HG02678 (cell line): ENCODE results near the gene NSMCE1.

ENCODE experiments used
- ATAC-seq: cut with Tn5 transposase; IDR thresholded peaks from one replicate; pipeline ENCODE4 v1.9.1; 2021; ENCODE audit warnings: mild to moderate bottlenecking, moderate library complexity; ENCODE audit not compliant: unreplicated experiment

Gene NSMCE1

DNA sequence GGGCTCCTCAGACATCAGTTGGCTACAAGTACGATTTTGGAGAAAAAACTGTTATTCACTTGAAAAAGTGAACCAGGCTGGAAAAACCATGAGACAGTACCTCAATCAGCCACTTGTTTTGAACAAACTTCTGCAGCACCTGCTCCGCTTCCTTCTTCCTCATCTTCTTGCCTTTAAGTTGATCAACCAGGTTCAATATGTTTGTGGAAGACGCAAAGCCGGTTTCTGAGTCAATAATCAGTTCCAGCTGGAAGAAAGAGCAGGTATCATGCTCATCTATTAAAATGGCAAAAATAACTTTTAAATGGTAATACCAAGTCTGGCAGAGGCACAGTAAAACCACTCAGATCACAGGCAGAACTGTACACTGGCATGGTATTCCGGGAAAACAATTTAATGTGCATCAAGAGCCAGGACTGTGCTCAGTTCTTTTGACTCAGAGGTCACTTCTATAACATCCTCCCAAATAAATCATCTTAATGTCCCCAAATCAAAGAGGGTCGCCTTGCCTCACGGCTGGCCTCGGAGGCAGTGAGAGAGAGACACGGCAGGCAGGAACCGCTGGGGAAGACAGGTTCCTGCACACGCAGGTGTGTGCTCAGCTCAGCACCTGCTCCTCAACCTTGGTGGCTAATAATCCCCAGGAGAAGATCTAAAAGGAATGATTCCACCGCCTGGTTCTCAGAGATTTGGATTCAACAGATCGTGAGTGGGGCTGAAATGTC lies 35.5 kb downstream of the NSMCE1 start:
- no peak for ATAC-seq

DNA sequence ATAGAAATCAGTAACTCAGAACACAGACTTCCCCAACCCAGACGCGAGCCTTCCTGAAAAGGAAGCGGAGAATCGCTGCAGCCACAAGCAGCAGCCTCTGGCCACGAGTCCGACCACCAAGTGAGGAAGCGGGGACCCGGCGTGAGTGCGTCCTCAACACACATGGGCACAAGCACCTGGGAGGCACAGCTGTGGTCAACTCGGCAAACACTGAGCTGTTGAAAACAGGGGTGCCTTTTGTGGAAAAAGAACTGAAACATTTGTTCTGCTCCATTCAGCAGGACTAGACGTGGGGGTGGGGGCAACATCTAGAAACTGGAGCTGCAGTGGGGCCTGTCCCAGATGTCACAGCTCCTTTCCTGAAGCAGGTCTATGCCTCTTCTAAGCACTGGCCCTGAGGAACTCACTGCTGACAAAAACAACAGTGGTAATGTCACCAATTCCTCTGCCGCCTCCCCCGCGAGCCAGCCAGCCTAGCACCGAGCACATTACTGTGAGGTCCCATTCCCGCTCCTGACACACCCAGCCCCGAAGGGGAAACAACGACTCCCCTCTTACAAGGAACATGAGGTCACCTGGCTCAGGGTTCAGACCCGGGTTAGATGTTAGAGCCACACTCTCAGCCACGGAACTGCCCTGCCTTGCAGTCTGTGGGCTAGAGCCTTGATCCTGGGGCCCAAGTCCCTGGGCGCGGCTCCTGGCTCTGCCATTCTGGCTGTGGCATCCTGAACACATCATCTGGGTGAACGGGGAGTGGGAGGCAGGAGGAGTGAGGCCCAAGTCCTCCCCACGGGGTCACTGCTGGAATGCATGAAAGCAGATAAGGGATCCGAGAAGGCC lies 36.3 kb downstream of the NSMCE1 start:
- peak; percentile 68 for ATAC-seq

GRCh38 chr16:27231692-27232060 lies 36.9 kb downstream of the NSMCE1 start:
- ATAC-seq: peak; percentile 10

- ATAC-seq: no peak
Observed at GRCh38 chr16:27230562-27231001, 38.0 kb downstream of the NSMCE1 start.

- ATAC-seq: no peak
Observed at GRCh38 chr16:27229891-27230470, 38.6 kb downstream of the NSMCE1 start.

GRCh38 chr16:27228621-27229501 lies 39.7 kb downstream of the NSMCE1 start:
- no peak for ATAC-seq

- no peak for ATAC-seq
Observed at GRCh38 chr16:27228045-27228444, 40.5 kb downstream of the NSMCE1 start.

DNA sequence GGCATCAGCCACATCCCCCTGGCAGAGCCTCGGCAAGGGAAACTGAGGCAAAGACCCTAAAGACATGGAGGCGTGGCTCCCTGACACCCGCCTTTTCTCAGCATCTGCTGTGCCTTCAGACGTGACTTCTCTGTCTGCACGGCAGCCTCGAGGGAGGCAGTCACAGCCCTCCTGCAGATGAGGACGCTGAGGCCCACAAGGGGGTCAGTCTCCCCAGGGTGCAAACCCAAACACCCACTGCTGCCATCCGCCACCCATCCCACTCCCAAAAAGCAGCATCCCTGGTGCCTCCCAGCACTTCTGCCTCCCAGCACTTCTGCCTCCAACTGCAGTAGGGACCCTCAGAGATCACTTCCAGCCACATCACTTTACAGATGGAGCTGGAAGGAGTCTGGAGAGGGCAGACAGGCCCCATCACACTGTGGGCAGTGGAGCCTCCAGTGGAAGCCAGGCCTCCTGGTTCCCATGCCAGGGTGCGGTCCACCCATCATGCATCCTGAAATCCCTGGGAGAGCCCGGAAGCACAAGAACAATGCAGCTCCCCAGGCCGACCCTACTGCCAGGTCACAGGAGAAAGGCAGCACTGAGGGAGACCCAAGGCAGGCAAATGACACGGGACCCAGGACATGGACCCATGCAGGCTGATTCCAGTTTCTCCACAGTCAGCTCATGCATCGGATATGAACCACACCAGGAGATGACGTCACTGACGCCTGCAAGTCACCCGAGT lies 41.4 kb downstream of the NSMCE1 start:
- ATAC-seq: no peak

GRCh38 chr16:27226476-27226875 lies 42.1 kb downstream of the NSMCE1 start:
- no peak for ATAC-seq

DNA sequence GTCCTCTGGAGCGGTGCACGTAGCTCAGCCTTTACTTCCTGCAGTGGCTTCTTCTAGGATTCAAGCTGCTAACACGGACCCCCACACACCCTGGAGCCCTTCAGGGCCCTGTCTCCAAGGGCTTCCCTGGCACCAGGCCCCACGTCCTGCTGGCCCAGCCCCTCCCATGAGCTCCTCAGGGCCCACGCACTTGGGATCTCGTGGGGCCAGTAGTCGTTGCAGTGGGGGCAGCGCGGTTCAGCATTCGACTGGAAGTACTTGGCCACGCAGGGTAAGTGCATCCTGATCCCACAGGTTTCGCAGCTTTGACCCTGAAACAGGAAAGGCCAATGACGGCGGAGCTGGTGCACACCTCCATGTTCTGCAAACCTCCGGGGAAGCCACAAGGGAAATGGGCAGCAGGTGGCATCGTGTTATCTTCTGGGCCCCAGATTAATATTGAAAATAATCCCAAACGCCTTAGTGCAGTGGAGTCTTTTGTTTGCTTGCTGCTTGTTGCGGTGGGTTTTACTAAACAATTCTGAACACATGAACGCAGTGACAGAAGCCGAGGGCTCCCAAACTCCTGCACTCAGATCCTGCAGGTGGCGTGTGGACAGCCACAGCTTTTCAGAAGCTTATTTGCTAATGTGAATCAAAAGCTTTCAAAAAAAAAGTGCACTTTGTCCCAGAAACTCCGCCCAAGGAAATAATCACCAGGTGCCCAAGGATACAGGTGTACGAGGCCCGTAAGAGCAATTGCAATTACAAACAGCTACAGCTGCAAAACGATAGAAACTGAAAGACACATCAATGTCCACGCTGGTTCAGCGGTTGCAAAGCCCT lies 42.8 kb downstream of the NSMCE1 start:
- ATAC-seq: no peak

DNA sequence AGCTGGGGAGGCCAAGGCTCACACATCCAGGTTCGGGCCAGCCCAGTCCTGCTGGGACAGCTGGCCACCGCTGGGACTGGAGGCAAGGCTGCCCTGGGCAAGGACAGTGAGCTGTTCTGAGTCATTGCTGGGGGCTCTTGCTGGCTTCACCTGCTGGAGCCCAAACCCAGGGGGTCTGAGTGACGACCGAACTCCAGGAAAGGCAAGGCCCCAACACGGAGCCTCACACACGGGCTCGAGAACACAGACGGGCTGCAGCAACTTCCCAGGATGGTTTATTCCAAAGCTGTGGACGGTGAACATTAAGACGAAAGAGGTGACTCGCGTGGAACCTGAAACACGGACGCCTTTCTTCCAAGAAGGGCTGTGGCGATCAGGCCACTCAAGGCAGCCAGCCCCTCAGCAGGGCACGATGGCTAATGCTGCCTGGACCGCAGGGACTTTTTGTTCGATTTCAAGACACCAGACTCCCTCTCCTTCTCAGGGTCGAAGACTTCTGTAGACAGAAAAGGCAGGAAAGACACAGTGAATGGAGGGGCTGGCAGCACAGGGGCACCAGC lies 43.8 kb downstream of the NSMCE1 start:
- no peak for ATAC-seq

DNA sequence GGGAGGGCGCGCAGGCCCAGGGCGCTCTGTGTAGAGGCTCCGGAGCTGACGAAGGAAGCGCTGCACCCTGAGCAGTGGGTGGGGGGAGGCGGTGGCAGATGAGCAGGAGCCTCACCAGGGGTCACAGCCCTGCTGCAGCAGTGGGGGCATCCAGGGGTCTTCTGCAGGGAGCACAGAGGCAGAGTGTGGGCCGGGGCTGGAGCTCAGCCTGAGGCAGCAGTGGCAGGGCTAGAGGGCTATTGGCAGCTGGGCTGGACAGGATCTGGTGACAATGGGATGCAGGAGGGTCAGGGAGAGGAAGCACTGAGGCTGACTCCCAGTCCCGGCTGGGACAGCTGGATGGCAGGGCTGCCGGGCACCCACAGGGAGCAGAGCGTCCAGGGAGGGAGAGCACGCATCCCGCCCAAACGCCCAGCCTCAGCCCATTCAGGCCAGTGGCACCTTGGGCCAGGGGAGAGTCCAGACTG lies 44.3 kb downstream of the NSMCE1 start:
- ATAC-seq: no peak

- ATAC-seq: no peak
Observed at GRCh38 chr16:27223701-27224100, 44.9 kb downstream of the NSMCE1 start.

GRCh38 chr16:27223226-27223610 lies 45.4 kb downstream of the NSMCE1 start:
- ATAC-seq: no peak

GRCh38 chr16:27222249-27223225 lies 46.0 kb downstream of the NSMCE1 start:
- ATAC-seq: no peak

DNA sequence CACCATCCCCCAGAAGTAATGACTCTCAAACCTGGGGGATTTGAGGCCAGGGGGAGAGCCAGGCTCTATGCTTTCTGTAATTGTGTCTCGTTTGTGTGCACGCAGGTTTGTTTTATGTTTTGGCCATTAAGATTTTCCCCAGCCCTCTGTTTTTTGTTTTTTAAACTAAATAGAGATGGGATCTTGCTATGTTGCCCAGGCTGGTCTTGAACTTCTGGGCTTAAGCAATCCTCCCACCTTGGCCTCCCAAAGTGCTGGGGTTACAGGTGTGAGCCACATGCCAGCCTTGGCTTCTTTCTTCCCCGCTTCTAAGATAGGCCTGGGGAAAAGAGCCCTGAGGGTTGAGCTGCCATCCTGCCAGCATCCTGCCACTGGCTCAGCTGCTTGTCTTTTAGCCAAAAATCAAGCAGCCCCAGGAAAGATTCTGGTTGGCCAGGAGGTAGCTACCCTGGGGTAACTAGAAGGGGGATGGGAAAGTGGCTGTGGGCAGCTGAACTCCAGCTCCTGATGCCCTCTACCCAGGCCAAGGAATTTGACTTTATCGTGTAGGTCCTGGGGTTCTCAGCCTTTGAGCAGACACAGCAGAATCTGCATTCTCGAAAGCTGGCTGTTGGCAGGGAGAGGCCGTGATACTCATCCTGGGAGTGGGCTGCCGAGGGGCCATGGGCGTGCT lies 46.9 kb downstream of the NSMCE1 start:
- no peak for ATAC-seq

GRCh38 chr16:27220991-27221390 lies 47.6 kb downstream of the NSMCE1 start:
- no peak for ATAC-seq
